GM19025 (cell line): ENCODE results near the gene RASGRP3.

ENCODE experiments used
- ATAC-seq: cut with Tn5 transposase; IDR thresholded peaks from one replicate; pipeline ENCODE4 v1.9.1; 2021; ENCODE audit warnings: mild to moderate bottlenecking, low read depth, moderate library complexity; ENCODE audit not compliant: unreplicated experiment

The RASGRP3 gene

DNA sequence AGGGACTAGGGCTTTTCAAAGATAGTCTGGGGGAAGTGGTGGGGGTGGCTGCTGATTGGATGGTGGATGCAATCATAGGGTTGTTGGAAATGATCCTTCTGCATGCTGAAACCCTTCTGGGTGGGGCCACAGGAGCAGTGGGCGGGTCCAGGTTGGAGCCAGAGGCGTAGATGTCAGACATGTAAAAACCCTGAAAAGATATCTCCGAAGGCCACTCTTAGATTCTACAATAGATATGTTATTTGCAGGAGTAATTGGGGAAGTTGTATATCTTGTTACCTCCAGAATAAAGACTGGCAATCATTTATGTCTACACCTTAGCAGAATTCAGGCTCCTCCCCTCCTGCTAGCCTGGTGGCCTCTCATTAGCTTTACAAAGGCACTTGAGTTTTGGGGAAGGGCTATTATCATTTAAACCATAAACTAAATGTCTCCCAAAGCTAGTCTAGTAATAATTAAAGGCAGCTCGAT lies 130.8 kb downstream of the RASGRP3 start:
- ATAC-seq = no peak

DNA sequence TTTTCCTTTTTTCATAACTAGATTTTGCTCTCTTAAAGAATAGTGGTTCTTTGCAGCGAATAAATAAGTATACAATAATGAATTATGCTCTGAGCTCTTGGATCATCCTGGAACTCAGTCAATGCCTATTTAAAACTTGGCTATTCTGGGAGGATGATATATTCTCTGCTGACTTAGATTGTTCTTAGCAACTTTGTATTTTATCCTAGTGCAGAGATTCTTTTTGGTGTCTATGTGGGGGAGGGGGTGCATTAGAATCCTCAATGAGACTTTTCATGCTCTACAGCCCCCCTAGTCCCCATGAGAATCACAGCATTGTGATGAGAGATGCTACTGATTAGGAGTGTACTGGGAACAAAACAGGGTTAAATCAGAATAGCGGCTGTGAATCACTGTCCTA lies 131.5 kb downstream of the RASGRP3 start:
- ATAC-seq = no peak

DNA sequence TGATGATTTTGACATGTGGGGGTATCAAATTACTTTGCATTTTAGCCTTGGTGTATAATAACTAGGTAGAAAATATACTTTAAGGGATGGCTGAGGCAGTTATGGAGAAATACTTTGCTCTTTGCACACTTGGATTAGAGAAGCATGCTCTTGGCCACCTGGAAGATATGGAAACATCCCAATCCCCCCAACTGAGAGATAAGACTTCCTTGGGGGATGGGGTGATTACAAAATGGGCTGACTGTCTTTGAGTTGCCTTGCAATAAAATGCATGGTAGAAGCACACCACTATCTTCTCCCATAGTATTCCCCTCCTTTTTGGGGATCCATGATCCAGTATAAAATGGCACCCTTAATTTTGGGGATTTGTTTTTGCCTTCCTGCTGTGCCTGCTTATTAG lies 137.7 kb downstream of the RASGRP3 start:
- no peak for ATAC-seq
